ENCODE measurements around the gene C1orf210.

Gene C1orf210

GRCh38 chr1:43250351-43250761 lies 35.0 kb downstream of the C1orf210 start:
- H3K4me3 ChIP-seq (ENCODE audit: low read length): no peak overlapping the region
- H3K4me1 ChIP-seq (ENCODE audit: control insufficient read depth, low read depth, low read length): no peaks in the 10 kb centered on the region
- no peak overlapping the region for H3K9ac ChIP-seq (ENCODE audit: low read length)
- H3K9me3 ChIP-seq (ENCODE audit: control insufficient read depth, low read depth, low read length): peaks cover 18% of the 10 kb centered on the region
- no peaks in the 10 kb centered on the region for H3K27me3 ChIP-seq (ENCODE audit: control insufficient read depth, insufficient read depth, low read length)
- H3K27ac ChIP-seq (ENCODE audit: low read length): no peak overlapping the region
- no peaks in the 10 kb centered on the region for H3K36me3 ChIP-seq (ENCODE audit: control insufficient read depth, low read depth, low read length)

- Histone ChIP-seq H3K4me3 (ENCODE audit: low read length) (no peak overlapping the region), H3K36me3 (ENCODE audit: control insufficient read depth, low read depth, low read length) (no peaks in the 10 kb centered on the region), H3K9me3 (ENCODE audit: control insufficient read depth, low read depth, low read length) (peaks cover 24% of the 10 kb centered on the region), H3K27ac (ENCODE audit: low read length) (no peak overlapping the region), H3K27me3 (ENCODE audit: control insufficient read depth, insufficient read depth, low read length) (no peaks in the 10 kb centered on the region), H3K4me1 (ENCODE audit: control insufficient read depth, low read depth, low read length) (no peaks in the 10 kb centered on the region), H3K9ac (ENCODE audit: low read length) (no peak overlapping the region)
Measured at GRCh38 chr1:43247256-43247921, 38.0 kb downstream of the C1orf210 start.

GRCh38 chr1:43246466-43247213 lies 38.7 kb downstream of the C1orf210 start:
- H3K9me3 ChIP-seq (ENCODE audit: control insufficient read depth, low read depth, low read length): peaks cover 24% of the 10 kb centered on the region

GRCh38 chr1:43243299-43243698 lies 42.1 kb downstream of the C1orf210 start:
- H3K9me3 ChIP-seq (ENCODE audit: control insufficient read depth, low read depth, low read length): peaks cover 24% of the 10 kb centered on the region
- no peak overlapping the region for H3K27ac ChIP-seq (ENCODE audit: low read length)
- no peak overlapping the region for H3K4me3 ChIP-seq (ENCODE audit: low read length)
- H3K4me1 ChIP-seq (ENCODE audit: control insufficient read depth, low read depth, low read length): no peaks in the 10 kb centered on the region
- H3K36me3 ChIP-seq (ENCODE audit: control insufficient read depth, low read depth, low read length): no peaks in the 10 kb centered on the region
- no peak overlapping the region for H3K9ac ChIP-seq (ENCODE audit: low read length)
- no peaks in the 10 kb centered on the region for H3K27me3 ChIP-seq (ENCODE audit: control insufficient read depth, insufficient read depth, low read length)

More at GRCh38 chr1:43246466-43247213, 38.7 kb downstream of the C1orf210 start:
- Histone ChIP-seq H3K36me3 (ENCODE audit: control insufficient read depth, low read depth, low read length) (no peaks in the 10 kb centered on the region), H3K4me1 (ENCODE audit: control insufficient read depth, low read depth, low read length) (no peaks in the 10 kb centered on the region), H3K27ac (ENCODE audit: low read length) (no peak overlapping the region), H3K4me3 (ENCODE audit: low read length) (no peak overlapping the region), H3K27me3 (ENCODE audit: control insufficient read depth, insufficient read depth, low read length) (no peaks in the 10 kb centered on the region), H3K9ac (ENCODE audit: low read length) (no peak overlapping the region)

GRCh38 chr1:43241413-43241836 lies 44.0 kb downstream of the C1orf210 start:
- Histone ChIP-seq H3K4me3 (ENCODE audit: low read length) (no peak overlapping the region), H3K9ac (ENCODE audit: low read length) (no peak overlapping the region), H3K27ac (ENCODE audit: low read length) (no peak overlapping the region)

GRCh38 chr1:43239484-43239883 lies 45.9 kb downstream of the C1orf210 start:
- Histone ChIP-seq H3K4me3 (ENCODE audit: low read length) (no peak overlapping the region), H3K27me3 (ENCODE audit: control insufficient read depth, insufficient read depth, low read length) (no peaks in the 10 kb centered on the region), H3K27ac (ENCODE audit: low read length) (no peak overlapping the region), H3K9me3 (ENCODE audit: control insufficient read depth, low read depth, low read length) (no peaks in the 10 kb centered on the region), H3K36me3 (ENCODE audit: control insufficient read depth, low read depth, low read length) (no peaks in the 10 kb centered on the region), H3K9ac (ENCODE audit: low read length) (no peak overlapping the region), H3K4me1 (ENCODE audit: control insufficient read depth, low read depth, low read length) (no peaks in the 10 kb centered on the region)

More at GRCh38 chr1:43241413-43241836, 44.0 kb downstream of the C1orf210 start:
- H3K36me3 ChIP-seq (ENCODE audit: control insufficient read depth, low read depth, low read length): no peaks in the 10 kb centered on the region
- peaks cover 14% of the 10 kb centered on the region for H3K9me3 ChIP-seq (ENCODE audit: control insufficient read depth, low read depth, low read length)
- H3K27me3 ChIP-seq (ENCODE audit: control insufficient read depth, insufficient read depth, low read length): no peaks in the 10 kb centered on the region
- H3K4me1 ChIP-seq (ENCODE audit: control insufficient read depth, low read depth, low read length): no peaks in the 10 kb centered on the region

- H3K9me3 ChIP-seq (ENCODE audit: control insufficient read depth, low read depth, low read length): no peaks in the 10 kb centered on the region
- no peak overlapping the region for H3K27ac ChIP-seq (ENCODE audit: low read length)
- H3K9ac ChIP-seq (ENCODE audit: low read length): no peak overlapping the region
Measured at GRCh38 chr1:43238991-43239469, 46.4 kb downstream of the C1orf210 start.

GRCh38 chr1:43238085-43238484 lies 47.3 kb downstream of the C1orf210 start:
- H3K36me3 ChIP-seq (ENCODE audit: control insufficient read depth, low read depth, low read length): no peaks in the 10 kb centered on the region
- no peak overlapping the region for H3K9ac ChIP-seq (ENCODE audit: low read length)
- H3K9me3 ChIP-seq (ENCODE audit: control insufficient read depth, low read depth, low read length): no peaks in the 10 kb centered on the region
- no peak overlapping the region for H3K4me3 ChIP-seq (ENCODE audit: low read length)
- no peak overlapping the region for H3K27ac ChIP-seq (ENCODE audit: low read length)
- H3K27me3 ChIP-seq (ENCODE audit: control insufficient read depth, insufficient read depth, low read length): no peaks in the 10 kb centered on the region
- no peaks in the 10 kb centered on the region for H3K4me1 ChIP-seq (ENCODE audit: control insufficient read depth, low read depth, low read length)

More at GRCh38 chr1:43238991-43239469, 46.4 kb downstream of the C1orf210 start:
- Histone ChIP-seq H3K4me3 (ENCODE audit: low read length) (no peak overlapping the region), H3K27me3 (ENCODE audit: control insufficient read depth, insufficient read depth, low read length) (no peaks in the 10 kb centered on the region), H3K36me3 (ENCODE audit: control insufficient read depth, low read depth, low read length) (no peaks in the 10 kb centered on the region), H3K4me1 (ENCODE audit: control insufficient read depth, low read depth, low read length) (no peaks in the 10 kb centered on the region)

- no peak overlapping the region for H3K9ac ChIP-seq (ENCODE audit: low read length)
- H3K27ac ChIP-seq (ENCODE audit: low read length): no peak overlapping the region
- no peaks in the 10 kb centered on the region for H3K9me3 ChIP-seq (ENCODE audit: control insufficient read depth, low read depth, low read length)
- no peaks in the 10 kb centered on the region for H3K36me3 ChIP-seq (ENCODE audit: control insufficient read depth, low read depth, low read length)
- no peaks in the 10 kb centered on the region for H3K4me1 ChIP-seq (ENCODE audit: control insufficient read depth, low read depth, low read length)
- H3K4me3 ChIP-seq (ENCODE audit: low read length): no peak overlapping the region
- no peaks in the 10 kb centered on the region for H3K27me3 ChIP-seq (ENCODE audit: control insufficient read depth, insufficient read depth, low read length)
Measured at GRCh38 chr1:43237121-43237520, 48.3 kb downstream of the C1orf210 start.

GRCh38 chr1:43235451-43236121 lies 49.8 kb downstream of the C1orf210 start:
- Histone ChIP-seq H3K27me3 (ENCODE audit: control insufficient read depth, insufficient read depth, low read length) (no peaks in the 10 kb centered on the region), H3K27ac (ENCODE audit: low read length) (no peak overlapping the region), H3K9ac (ENCODE audit: low read length) (no peak overlapping the region), H3K9me3 (ENCODE audit: control insufficient read depth, low read depth, low read length) (no peaks in the 10 kb centered on the region), H3K4me3 (ENCODE audit: low read length) (no peak overlapping the region), H3K36me3 (ENCODE audit: control insufficient read depth, low read depth, low read length) (no peaks in the 10 kb centered on the region), H3K4me1 (ENCODE audit: control insufficient read depth, low read depth, low read length) (no peaks in the 10 kb centered on the region)

GRCh38 chr1:43235040-43235439 lies 50.3 kb downstream of the C1orf210 start:
- H3K4me3 ChIP-seq (ENCODE audit: low read length): no peak overlapping the region
- no peak overlapping the region for H3K27ac ChIP-seq (ENCODE audit: low read length)
- no peaks in the 10 kb centered on the region for H3K27me3 ChIP-seq (ENCODE audit: control insufficient read depth, insufficient read depth, low read length)
- H3K9me3 ChIP-seq (ENCODE audit: control insufficient read depth, low read depth, low read length): no peaks in the 10 kb centered on the region
- peaks cover 3% of the 10 kb centered on the region for H3K4me1 ChIP-seq (ENCODE audit: control insufficient read depth, low read depth, low read length)
- no peak overlapping the region for H3K9ac ChIP-seq (ENCODE audit: low read length)
- no peaks in the 10 kb centered on the region for H3K36me3 ChIP-seq (ENCODE audit: control insufficient read depth, low read depth, low read length)

Data from iPS-18a (cell line).